GM12878 (cell line): Measurements from ENCODE around the gene SYNM. TPM values are rescaled to one million over a fixed set of nuclear protein-coding genes. Genes with fewer than 3 reads are reported as not detected.

Source experiments
- ATAC-seq: fragments of 200-7000 bp; cut with Tn5 transposase; 3 replicates; pipeline ENCODE4 v1.9.1; 2020; ENCODE audit warnings: mild to moderate bottlenecking, moderate library complexity
- BruUV-seq: library from RNA; stranded (reverse); fragments of 400-500 nt; replicated peaks from 2 replicates; lab custom pipeline; 2021; lab: Mats Ljungman, UMichigan
- CTCF ChIA-PET: fragments of 300-600 bp; sonication (Branson Sonifier 250); formaldehyde crosslinking; extraction: SDS; loops from one replicate; lab custom pipeline; 2021; ENCODE audit warnings: inconsistent platforms; lab: Yijun Ruan, JAX
- POLR2A ChIA-PET: fragments of 350-600 bp; formaldehyde crosslinking; extraction: SDS; loops from one replicate; lab custom pipeline; 2021; ENCODE audit warnings: inconsistent platforms; lab: Charles Lee
- RAD21 ChIA-PET: fragments of 300-600 bp; sonication (Branson Sonifier 250); formaldehyde crosslinking; loops from one replicate; lab custom pipeline; 2023; ENCODE audit warnings: antibody characterized with exemption; ENCODE audit not compliant: unreplicated experiment; lab: Charles Lee
- SMC1A ChIA-PET: fragments of 300-600 bp; sonication (Branson Sonifier 250); formaldehyde crosslinking; loops from one replicate; lab custom pipeline; 2023; ENCODE audit not compliant: unreplicated experiment, uncharacterized antibody; lab: Charles Lee
- DNase-seq: peaks from one replicate; pipeline ENCODE4 v3.0.0-alpha.2; 2011; ENCODE audit warnings: low read depth, low spot score
- FAIRE-seq: peaks from 3 replicates; lab custom pipeline; 2011; peaks lifted over from hg19 to GRCh38; lab: Jason Lieb, UNC
- H2AFZ ChIP-seq: 2 replicates; pipeline ENCODE4 v1.6.0; 2011; ENCODE audit warnings: low read depth, low read length, control low read depth; ENCODE audit not compliant: control insufficient read depth
- H3K27ac ChIP-seq: 2 replicates; pipeline ENCODE4 v1.5.1; 2011; ENCODE audit warnings: control low read depth; ENCODE audit not compliant: control insufficient read depth, insufficient read depth
- H3K27me3 ChIP-seq, 2 experiments: replicated peaks in 1 of 2; 2 replicates each; pipeline versions ENCODE4 v1.6.0 to v1.6.1; 2011; ENCODE audit warnings: low read length in 1 of 2; ENCODE audit not compliant: control insufficient read depth in 2 of 2, insufficient read depth in 2 of 2
- H3K36me3 ChIP-seq, 2 experiments: 2 replicates each; pipeline ENCODE4 v1.5.1; 2011; ENCODE audit warnings: low read length in 1 of 2; ENCODE audit not compliant: control insufficient read depth in 2 of 2, insufficient read depth in 2 of 2
- H3K4me1 ChIP-seq: 2 replicates; pipeline ENCODE4 v1.6.1; 2011; ENCODE audit warnings: mild to moderate bottlenecking, low read length, moderate library complexity, mixed read lengths; ENCODE audit not compliant: control insufficient read depth, insufficient read depth
- H3K4me2 ChIP-seq: 2 replicates; pipeline ENCODE4 v1.6.0; 2011; ENCODE audit warnings: control low read depth; ENCODE audit not compliant: control insufficient read depth, insufficient read depth
- H3K4me3 ChIP-seq: fragments of 200-600 bp; sonication (generic); 2 replicates; pipeline ENCODE4 v1.5.1; 2016
- H3K79me2 ChIP-seq: 2 replicates; pipeline ENCODE4 v1.6.0; 2011; ENCODE audit warnings: low read length; ENCODE audit not compliant: control insufficient read depth, insufficient read depth
- H3K9ac ChIP-seq: 2 replicates; pipeline ENCODE4 v1.8.0; 2011; ENCODE audit warnings: low read length, control low read depth, mixed read lengths; ENCODE audit not compliant: control insufficient read depth, insufficient read depth
- H3K9me3 ChIP-seq: replicated peaks from 3 replicates; pipeline ENCODE4 v1.5.1; 2011; ENCODE audit warnings: mild to moderate bottlenecking, low read length; ENCODE audit not compliant: control insufficient read depth, insufficient read depth
- H4K20me1 ChIP-seq: 2 replicates; pipeline ENCODE4 v1.6.0; 2011; ENCODE audit not compliant: control insufficient read depth, insufficient read depth
- BMI1 ChIP-seq: fragments of 450-650 bp; IDR thresholded peaks from 2 replicates; pipeline ENCODE4 v1.6.1; 2016; ENCODE audit warnings: mild to moderate bottlenecking, moderate library complexity, borderline replicate concordance
- MYB ChIP-seq: fragments of 150-350 bp; IDR thresholded peaks from 2 replicates; pipeline ENCODE4 v1.6.1; 2014; ENCODE audit warnings: mild to moderate bottlenecking, low read depth, low read length, borderline replicate concordance
- POU2F2 ChIP-seq: IDR thresholded peaks from 3 replicates; pipeline ENCODE4 v1.6.1; 2011; ENCODE audit warnings: low read depth, mild to moderate bottlenecking, low read length, borderline replicate concordance
- RUNX3 ChIP-seq: IDR thresholded peaks from 2 replicates; pipeline ENCODE4 v1.6.1; 2012; ENCODE audit warnings: low read length, inconsistent platforms
- SMARCA5 ChIP-seq: fragments of 450-650 bp; IDR thresholded peaks from 2 replicates; pipeline ENCODE4 v1.6.1; 2017; ENCODE audit warnings: mild to moderate bottlenecking
- ZNF274 ChIP-seq: IDR thresholded peaks from one replicate; pipeline ENCODE4 v1.8.0; 2011; ENCODE audit not compliant: insufficient read length, insufficient read depth
- WGBS: methylation state at CpG from one replicate; pipeline ENCODE4 v1.1.6; 2016; ENCODE audit warnings: low lambda C conversion rate; ENCODE audit not compliant: insufficient replicate concordance, insufficient coverage; ENCODE audit errors: missing lambda C conversion rate; 5-methylcytosine and 5-hydroxymethylcytosine counted together
- in situ Hi-C: fragments of 300-500 bp; cut with MboI; formaldehyde crosslinking; loops from 9 replicates; pipeline ENCODE4 v1.14.3; 2018; ENCODE audit warnings: mixed read lengths
- intact Hi-C: fragments of 100-400 bp; cut with micrococcal nuclease; formaldehyde crosslinking; loops from one replicate; pipeline ENCODE4 v1.14.2; 2022; ENCODE audit not compliant: unreplicated experiment
- polyA plus RNA-seq, 11 experiments: library from polyadenylated mRNA; depleted of rRNA in 4 of 11; unstranded in 6 of 11; stranded (reverse) in 5 of 11; fragments of >200 nt; fragmentation: Nextera tagmentation in 4 of 11; fragmentation: Illumina TruSeq in 1 of 11; extraction: Ambion mirVana in 4 of 11; extraction: Trizol in 1 of 11; gene quantifications; 1 replicate in 1 of 11; 2 replicates in 10 of 11; pipeline versions ENCODE4 v1.2.1 to v1.2.3, GENCODE V29; 2011 to 2016; ENCODE audit warnings: inconsistent platforms in 2 of 11, missing spikeins in 2 of 11, low read depth in 1 of 11
- total RNA-seq, 4 experiments: library from RNA; depleted of rRNA in 3 of 4; stranded (reverse); fragments of >200 nt in 3 of 4; fragmentation: Illumina TruSeq in 1 of 4; extraction: Trizol in 1 of 4; gene quantifications; 2 replicates each; pipeline versions ENCODE4 v1.2.1 to v1.2.3, GENCODE V29; 2013 to 2021
- TF ChIP-seq, protein P1 (sequence below): fragments of 450-650 bp; IDR thresholded peaks from 2 replicates; pipeline ENCODE4 v1.6.1; 2018; ENCODE audit warnings: mild to moderate bottlenecking, low read depth, moderate library complexity; ENCODE audit not compliant: partially characterized antibody
- TF ChIP-seq, protein P2 (sequence below): fragments of 450-650 bp; IDR thresholded peaks from 2 replicates; pipeline ENCODE4 v1.6.1; 2016; ENCODE audit warnings: mild to moderate bottlenecking
- TF ChIP-seq, protein P3 (sequence below): fragments of 450-650 bp; IDR thresholded peaks from 2 replicates; pipeline ENCODE4 v1.6.1; 2017; ENCODE audit warnings: mild to moderate bottlenecking, moderate library complexity
- TF ChIP-seq, protein P4 (sequence below): fragments of 450-650 bp; conservative IDR thresholded peaks from 2 replicates; pipeline ENCODE4 v1.6.1; 2017; ENCODE audit warnings: mild to moderate bottlenecking, moderate library complexity
- TF ChIP-seq, protein P5 (sequence below): IDR thresholded peaks from 2 replicates; pipeline ENCODE4 v1.6.1; 2011; ENCODE audit warnings: low read depth, mild to moderate bottlenecking, low read length, moderate library complexity, borderline replicate concordance; ENCODE audit errors: extremely low read depth

Gene SYNM
- total and polyA plus RNA-seq, 10 of the 15 experiments (the other 5 are each of a cell fraction or from before 2014, with no cell fraction given) = 0.05 to 1.1 (median 0.89) TPM; not detected in 1

DNA sequence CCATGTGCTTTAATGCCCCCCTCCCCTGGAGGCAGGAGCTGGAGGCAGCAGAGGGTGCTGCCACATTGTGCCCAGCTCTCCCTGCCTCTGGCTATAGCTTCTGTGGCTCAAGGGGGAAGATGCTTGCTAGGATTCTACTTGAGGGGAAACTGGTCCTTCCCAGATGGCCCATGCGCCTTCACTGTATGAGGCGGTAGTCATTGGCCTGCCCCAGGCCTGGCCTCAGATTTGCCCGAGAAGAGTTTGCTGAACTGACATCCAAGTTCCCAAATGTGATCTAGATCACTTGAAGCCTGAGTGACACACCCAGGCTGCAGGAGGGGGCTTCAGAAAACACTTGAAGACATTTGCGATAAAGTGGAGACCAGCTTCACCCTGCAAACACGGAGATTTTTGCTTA is 4.1 kb downstream of the SYNM start (continued):
- TF ChIP-seq, protein P1, sequence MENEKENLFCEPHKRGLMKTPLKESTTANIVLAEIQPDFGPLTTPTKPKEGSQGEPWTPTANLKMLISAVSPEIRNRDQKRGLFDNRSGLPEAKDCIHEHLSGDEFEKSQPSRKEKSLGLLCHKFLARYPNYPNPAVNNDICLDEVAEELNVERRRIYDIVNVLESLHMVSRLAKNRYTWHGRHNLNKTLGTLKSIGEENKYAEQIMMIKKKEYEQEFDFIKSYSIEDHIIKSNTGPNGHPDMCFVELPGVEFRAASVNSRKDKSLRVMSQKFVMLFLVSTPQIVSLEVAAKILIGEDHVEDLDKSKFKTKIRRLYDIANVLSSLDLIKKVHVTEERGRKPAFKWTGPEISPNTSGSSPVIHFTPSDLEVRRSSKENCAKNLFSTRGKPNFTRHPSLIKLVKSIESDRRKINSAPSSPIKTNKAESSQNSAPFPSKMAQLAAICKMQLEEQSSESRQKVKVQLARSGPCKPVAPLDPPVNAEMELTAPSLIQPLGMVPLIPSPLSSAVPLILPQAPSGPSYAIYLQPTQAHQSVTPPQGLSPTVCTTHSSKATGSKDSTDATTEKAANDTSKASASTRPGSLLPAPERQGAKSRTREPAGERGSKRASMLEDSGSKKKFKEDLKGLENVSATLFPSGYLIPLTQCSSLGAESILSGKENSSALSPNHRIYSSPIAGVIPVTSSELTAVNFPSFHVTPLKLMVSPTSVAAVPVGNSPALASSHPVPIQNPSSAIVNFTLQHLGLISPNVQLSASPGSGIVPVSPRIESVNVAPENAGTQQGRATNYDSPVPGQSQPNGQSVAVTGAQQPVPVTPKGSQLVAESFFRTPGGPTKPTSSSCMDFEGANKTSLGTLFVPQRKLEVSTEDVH = no peak
- TF ChIP-seq BMI1 = no peak
- TF ChIP-seq, protein P2, sequence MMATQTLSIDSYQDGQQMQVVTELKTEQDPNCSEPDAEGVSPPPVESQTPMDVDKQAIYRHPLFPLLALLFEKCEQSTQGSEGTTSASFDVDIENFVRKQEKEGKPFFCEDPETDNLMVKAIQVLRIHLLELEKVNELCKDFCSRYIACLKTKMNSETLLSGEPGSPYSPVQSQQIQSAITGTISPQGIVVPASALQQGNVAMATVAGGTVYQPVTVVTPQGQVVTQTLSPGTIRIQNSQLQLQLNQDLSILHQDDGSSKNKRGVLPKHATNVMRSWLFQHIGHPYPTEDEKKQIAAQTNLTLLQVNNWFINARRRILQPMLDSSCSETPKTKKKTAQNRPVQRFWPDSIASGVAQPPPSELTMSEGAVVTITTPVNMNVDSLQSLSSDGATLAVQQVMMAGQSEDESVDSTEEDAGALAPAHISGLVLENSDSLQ = no peak

DNA sequence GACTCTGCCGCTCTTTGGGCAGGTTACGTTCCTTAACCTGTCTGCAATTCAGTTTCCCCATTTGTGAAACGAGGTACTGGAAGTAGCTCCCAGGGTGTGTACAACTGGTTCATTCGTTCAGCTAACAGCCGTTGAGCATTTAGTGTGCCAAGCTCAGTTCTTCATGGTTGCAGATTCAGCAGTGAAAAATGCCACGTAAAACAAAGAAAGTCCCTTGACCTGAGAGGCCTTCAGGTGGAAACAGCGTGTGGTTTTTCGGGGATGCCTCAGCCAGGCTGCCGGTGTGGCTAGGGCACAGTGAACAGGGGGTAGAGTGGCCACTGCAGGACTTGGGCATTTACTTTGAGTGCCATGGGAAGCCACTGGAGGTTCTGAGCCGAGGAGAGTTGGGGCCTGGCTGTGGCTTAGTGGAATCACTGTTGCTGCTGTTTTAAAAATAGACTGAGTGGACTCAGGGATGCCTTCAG is 4.7 kb downstream of the SYNM start:
- Histone ChIP-seq H4K20me1 (no peaks in the 10 kb centered on the region), H3K27me3 (no peaks in the 10 kb centered on the region), H2AFZ (no peak overlapping the region), H3K9ac (no peak overlapping the region), H3K4me1 (peaks cover 14% of the 10 kb centered on the region), H3K9me3 (no peaks in the 10 kb centered on the region; the same call in 2 of the 3 replicates), H3K36me3 (no peaks in the 10 kb centered on the region), H3K4me2 (no peak overlapping the region), H3K27ac (no peak overlapping the region), H3K79me2 (no peaks in the 10 kb centered on the region), H3K4me3 (no peak overlapping the region)
- no TSS peak for BruUV-seq
- intact Hi-C loops (loop anchor here (10.0 kb wide), 1 partner anchor 645 kb away; no protein-coding TSS in a partner anchor), in situ Hi-C loops (loop anchor here (25.0 kb wide), 1 partner anchor 628 kb away; the partner anchor contains the start of gene LYSMD4)
- POLR2A ChIA-PET = interaction anchor here (1.2 kb wide), 1 partner anchor 9 kb away, joined by 3 read pairs; no protein-coding TSS in a partner anchor
- DNase-seq (peak; percentile 48), FAIRE-seq (no peak), ATAC-seq (peak; percentile 70)
- WGBS = 41% methylated on average over 10 of the region's 10 CpGs
- CTCF ChIA-PET = interaction anchor here (2.7 kb wide), 1 partner anchor 9 kb away, joined by 10 read pairs; no protein-coding TSS in a partner anchor
- RAD21 ChIA-PET = interaction anchor here (0.8 kb wide), 1 partner anchor 19 kb away, joined by 4 read pairs; no protein-coding TSS in a partner anchor
- SMC1A ChIA-PET = interaction anchor here (0.8 to 2.7 kb wide), 11 partner anchors 8 to 178 kb away, joined by 3 to 11 read pairs (median 4); no protein-coding TSS in a partner anchor
- no peak for TF ChIP-seq BMI1
- TF ChIP-seq, protein P3, sequence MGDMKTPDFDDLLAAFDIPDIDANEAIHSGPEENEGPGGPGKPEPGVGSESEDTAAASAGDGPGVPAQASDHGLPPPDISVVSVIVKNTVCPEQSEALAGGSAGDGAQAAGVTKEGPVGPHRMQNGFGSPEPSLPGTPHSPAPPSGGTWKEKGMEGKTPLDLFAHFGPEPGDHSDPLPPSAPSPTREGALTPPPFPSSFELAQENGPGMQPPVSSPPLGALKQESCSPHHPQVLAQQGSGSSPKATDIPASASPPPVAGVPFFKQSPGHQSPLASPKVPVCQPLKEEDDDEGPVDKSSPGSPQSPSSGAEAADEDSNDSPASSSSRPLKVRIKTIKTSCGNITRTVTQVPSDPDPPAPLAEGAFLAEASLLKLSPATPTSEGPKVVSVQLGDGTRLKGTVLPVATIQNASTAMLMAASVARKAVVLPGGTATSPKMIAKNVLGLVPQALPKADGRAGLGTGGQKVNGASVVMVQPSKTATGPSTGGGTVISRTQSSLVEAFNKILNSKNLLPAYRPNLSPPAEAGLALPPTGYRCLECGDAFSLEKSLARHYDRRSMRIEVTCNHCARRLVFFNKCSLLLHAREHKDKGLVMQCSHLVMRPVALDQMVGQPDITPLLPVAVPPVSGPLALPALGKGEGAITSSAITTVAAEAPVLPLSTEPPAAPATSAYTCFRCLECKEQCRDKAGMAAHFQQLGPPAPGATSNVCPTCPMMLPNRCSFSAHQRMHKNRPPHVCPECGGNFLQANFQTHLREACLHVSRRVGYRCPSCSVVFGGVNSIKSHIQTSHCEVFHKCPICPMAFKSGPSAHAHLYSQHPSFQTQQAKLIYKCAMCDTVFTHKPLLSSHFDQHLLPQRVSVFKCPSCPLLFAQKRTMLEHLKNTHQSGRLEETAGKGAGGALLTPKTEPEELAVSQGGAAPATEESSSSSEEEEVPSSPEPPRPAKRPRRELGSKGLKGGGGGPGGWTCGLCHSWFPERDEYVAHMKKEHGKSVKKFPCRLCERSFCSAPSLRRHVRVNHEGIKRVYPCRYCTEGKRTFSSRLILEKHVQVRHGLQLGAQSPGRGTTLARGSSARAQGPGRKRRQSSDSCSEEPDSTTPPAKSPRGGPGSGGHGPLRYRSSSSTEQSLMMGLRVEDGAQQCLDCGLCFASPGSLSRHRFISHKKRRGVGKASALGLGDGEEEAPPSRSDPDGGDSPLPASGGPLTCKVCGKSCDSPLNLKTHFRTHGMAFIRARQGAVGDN = no peak
- no peak for TF ChIP-seq POU2F2
- TF ChIP-seq RUNX3 = peak; percentile 39
- no peak for TF ChIP-seq MYB
- TF ChIP-seq, protein P4, sequence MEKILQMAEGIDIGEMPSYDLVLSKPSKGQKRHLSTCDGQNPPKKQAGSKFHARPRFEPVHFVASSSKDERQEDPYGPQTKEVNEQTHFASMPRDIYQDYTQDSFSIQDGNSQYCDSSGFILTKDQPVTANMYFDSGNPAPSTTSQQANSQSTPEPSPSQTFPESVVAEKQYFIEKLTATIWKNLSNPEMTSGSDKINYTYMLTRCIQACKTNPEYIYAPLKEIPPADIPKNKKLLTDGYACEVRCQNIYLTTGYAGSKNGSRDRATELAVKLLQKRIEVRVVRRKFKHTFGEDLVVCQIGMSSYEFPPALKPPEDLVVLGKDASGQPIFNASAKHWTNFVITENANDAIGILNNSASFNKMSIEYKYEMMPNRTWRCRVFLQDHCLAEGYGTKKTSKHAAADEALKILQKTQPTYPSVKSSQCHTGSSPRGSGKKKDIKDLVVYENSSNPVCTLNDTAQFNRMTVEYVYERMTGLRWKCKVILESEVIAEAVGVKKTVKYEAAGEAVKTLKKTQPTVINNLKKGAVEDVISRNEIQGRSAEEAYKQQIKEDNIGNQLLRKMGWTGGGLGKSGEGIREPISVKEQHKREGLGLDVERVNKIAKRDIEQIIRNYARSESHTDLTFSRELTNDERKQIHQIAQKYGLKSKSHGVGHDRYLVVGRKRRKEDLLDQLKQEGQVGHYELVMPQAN = no peak
- TF ChIP-seq, protein P5, sequence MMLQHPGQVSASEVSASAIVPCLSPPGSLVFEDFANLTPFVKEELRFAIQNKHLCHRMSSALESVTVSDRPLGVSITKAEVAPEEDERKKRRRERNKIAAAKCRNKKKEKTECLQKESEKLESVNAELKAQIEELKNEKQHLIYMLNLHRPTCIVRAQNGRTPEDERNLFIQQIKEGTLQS = no peak
- TF ChIP-seq SMARCA5 = no peak
- TF ChIP-seq ZNF274 = no peak
